ENCODE data around the gene TSTD1. TPM values are rescaled to one million over a fixed set of nuclear protein-coding genes. Genes with fewer than 3 reads are reported as not detected.
"Not testable (repeated sequence)": the region's sequence is repeated elsewhere in the genome, so short reads cannot be mapped to it uniquely, and the experiment has no call there.

The TSTD1 gene
- total and polyA plus RNA-seq, 2 donors (not counting 1 experiment from before 2014, with no cell fraction given): 0.24 to 0.66 TPM

DNA sequence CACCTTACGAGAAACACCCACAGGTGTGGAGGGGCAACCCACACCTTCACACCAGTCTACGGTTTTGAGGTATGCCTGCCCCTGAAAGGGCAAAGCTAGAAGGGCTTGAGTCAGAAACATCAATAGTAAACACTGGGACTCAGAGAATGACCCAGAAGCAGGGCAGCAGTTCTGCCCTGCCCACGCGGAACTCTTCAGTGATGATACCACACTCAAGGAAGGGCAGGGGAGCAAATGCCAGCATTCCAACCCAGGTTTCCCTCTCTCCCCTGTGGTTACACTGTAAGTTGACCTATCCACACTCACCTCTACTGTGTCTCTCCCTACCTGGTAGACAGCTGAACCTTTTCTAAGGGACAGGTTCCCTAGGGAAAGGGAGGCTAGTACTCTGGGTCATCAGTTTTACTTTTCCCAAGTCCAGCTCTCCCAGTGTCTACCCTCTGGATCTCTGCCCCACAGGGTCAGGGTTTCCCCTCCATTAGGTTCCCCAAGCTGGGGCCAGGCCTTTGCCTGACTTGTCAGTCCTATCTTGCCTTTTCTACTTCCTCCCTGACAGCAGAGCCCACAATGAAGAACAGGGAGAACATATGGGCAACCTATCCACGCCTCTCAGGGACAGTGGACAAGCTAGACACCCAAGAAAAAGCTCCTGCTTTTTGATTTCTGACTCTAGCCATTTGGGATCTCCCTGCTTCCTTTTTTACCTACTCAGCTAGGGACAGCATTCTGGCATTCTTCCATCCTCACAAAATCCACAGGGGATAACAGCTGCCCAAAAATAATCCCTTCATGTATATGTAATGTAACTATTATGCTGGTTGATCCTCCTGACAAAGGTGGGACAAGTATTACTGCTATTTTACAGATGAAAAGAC lies 20.8 kb downstream of the TSTD1 start:
- no peaks in the 10 kb centered on the region for H3K9me3 ChIP-seq (ENCODE audit: control insufficient read depth, insufficient read depth, low read depth, low read length)
- H3K9ac ChIP-seq (ENCODE audit: insufficient read depth, low read length): no peak overlapping the region
- peaks cover 6% of the 10 kb centered on the region for H3K4me1 ChIP-seq (ENCODE audit: control insufficient read depth, extremely low read depth, insufficient read depth, low read length)
- TF ChIP-seq, protein P1, sequence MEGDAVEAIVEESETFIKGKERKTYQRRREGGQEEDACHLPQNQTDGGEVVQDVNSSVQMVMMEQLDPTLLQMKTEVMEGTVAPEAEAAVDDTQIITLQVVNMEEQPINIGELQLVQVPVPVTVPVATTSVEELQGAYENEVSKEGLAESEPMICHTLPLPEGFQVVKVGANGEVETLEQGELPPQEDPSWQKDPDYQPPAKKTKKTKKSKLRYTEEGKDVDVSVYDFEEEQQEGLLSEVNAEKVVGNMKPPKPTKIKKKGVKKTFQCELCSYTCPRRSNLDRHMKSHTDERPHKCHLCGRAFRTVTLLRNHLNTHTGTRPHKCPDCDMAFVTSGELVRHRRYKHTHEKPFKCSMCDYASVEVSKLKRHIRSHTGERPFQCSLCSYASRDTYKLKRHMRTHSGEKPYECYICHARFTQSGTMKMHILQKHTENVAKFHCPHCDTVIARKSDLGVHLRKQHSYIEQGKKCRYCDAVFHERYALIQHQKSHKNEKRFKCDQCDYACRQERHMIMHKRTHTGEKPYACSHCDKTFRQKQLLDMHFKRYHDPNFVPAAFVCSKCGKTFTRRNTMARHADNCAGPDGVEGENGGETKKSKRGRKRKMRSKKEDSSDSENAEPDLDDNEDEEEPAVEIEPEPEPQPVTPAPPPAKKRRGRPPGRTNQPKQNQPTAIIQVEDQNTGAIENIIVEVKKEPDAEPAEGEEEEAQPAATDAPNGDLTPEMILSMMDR (conservative IDR thresholded peaks at IDR 0.05 in 1 of 2, IDR thresholded peaks at IDR 0.05 in 1 of 2; ENCODE audit: low read depth in 1 of 2, low read length in 2 of 2): no peak
- no peak for TF ChIP-seq EZH2 (IDR thresholded peaks at IDR 0.05; ENCODE audit: low read length, missing control alignments)
- no peaks in the 10 kb centered on the region for H4K20me1 ChIP-seq (ENCODE audit: control insufficient read depth, extremely low read depth, insufficient read depth, low read length)
- peaks cover 26% of the 10 kb centered on the region for H3K27me3 ChIP-seq (ENCODE audit: control insufficient read depth, insufficient read depth, low read length)
- H2AFZ ChIP-seq (ENCODE audit: low read length): no peak overlapping the region
- no peaks in the 10 kb centered on the region for H3K79me2 ChIP-seq (ENCODE audit: control insufficient read depth, insufficient read depth, low read length)
- H3K4me3 ChIP-seq (replicated peaks in 1 of 4; ENCODE audit: control extremely low read depth in 1 of 4, insufficient read depth in 1 of 4, low read depth in 3 of 4, low read length in 4 of 4): no peak overlapping the region
- H3K27ac ChIP-seq (ENCODE audit: insufficient read depth, low read length): no peak overlapping the region
- no peak for DNase-seq (ENCODE audit: low read depth in 2 of 2)
- H3K36me3 ChIP-seq (ENCODE audit: control insufficient read depth, insufficient read depth, low read length): no peaks in the 10 kb centered on the region
- H3K4me2 ChIP-seq (ENCODE audit: extremely low read depth, insufficient read depth, low read length): no peak overlapping the region

DNA sequence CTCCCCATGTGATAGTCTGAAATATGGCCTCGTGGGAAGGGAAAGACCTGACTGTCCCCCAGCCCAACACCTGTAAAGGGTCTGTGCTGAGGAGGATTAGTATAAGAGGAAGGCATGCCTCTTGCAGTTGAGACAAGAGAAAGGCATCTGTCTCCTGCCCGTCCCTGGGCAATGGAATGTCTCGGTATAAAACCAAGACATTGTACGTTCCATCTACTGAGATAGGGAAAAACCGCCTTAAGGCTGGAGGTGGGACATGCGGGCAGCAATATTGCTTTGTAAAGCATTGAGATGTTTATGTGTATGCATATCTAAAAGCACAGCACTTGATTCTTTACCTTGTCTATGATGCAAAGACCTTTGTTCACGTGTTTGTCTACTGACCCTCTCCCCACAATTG lies 21.6 kb downstream of the TSTD1 start:
- not testable (repeated sequence) for H3K4me3 ChIP-seq (replicated peaks in 1 of 4; ENCODE audit: control extremely low read depth in 1 of 4, insufficient read depth in 1 of 4, low read depth in 3 of 4, low read length in 4 of 4); H3K9ac ChIP-seq (ENCODE audit: insufficient read depth, low read length); H2AFZ ChIP-seq (ENCODE audit: low read length); H4K20me1 ChIP-seq (ENCODE audit: control insufficient read depth, extremely low read depth, insufficient read depth, low read length); H3K4me2 ChIP-seq (ENCODE audit: extremely low read depth, insufficient read depth, low read length); H3K27ac ChIP-seq (ENCODE audit: insufficient read depth, low read length); DNase-seq (ENCODE audit: low read depth in 2 of 2); H3K9me3 ChIP-seq (ENCODE audit: control insufficient read depth, insufficient read depth, low read depth, low read length); H3K79me2 ChIP-seq (ENCODE audit: control insufficient read depth, insufficient read depth, low read length); H3K4me1 ChIP-seq (ENCODE audit: control insufficient read depth, extremely low read depth, insufficient read depth, low read length); H3K36me3 ChIP-seq (ENCODE audit: control insufficient read depth, insufficient read depth, low read length)
- peaks cover 26% of the 10 kb centered on the region for H3K27me3 ChIP-seq (ENCODE audit: control insufficient read depth, insufficient read depth, low read length)

DNA sequence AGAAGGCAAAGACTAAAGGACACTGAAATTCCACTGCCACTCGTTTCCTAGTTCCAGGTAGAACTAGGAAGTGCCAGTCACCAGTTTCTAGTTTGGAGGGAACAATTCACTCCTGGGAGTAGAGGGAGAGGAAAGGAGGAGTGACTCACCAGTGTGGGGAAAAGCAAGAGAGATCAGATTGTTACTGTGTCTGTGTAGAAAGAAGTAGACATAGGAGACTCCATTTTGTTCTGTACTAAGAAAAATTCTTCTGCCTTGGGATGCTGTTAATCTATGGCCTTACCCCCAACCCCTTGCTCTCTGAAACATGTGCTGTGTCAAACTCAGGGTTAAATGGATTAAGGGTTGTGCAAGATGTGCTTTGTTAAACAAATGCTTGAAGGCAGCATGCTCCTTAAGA lies 22.1 kb downstream of the TSTD1 start:
- not testable (repeated sequence) for H3K36me3 ChIP-seq (ENCODE audit: control insufficient read depth, insufficient read depth, low read length); H2AFZ ChIP-seq (ENCODE audit: low read length); H3K27ac ChIP-seq (ENCODE audit: insufficient read depth, low read length); H3K4me1 ChIP-seq (ENCODE audit: control insufficient read depth, extremely low read depth, insufficient read depth, low read length); H3K9ac ChIP-seq (ENCODE audit: insufficient read depth, low read length); H4K20me1 ChIP-seq (ENCODE audit: control insufficient read depth, extremely low read depth, insufficient read depth, low read length); H3K4me2 ChIP-seq (ENCODE audit: extremely low read depth, insufficient read depth, low read length); H3K79me2 ChIP-seq (ENCODE audit: control insufficient read depth, insufficient read depth, low read length); H3K9me3 ChIP-seq (ENCODE audit: control insufficient read depth, insufficient read depth, low read depth, low read length); H3K4me3 ChIP-seq (replicated peaks in 1 of 4; ENCODE audit: control extremely low read depth in 1 of 4, insufficient read depth in 1 of 4, low read depth in 3 of 4, low read length in 4 of 4); DNase-seq (ENCODE audit: low read depth in 2 of 2)
- H3K27me3 ChIP-seq (ENCODE audit: control insufficient read depth, insufficient read depth, low read length): peaks cover 22% of the 10 kb centered on the region
